NOMO-1 (cell line): ENCODE results near the gene ZNF385D.
"Not testable (repeated sequence)": the region's sequence is repeated elsewhere in the genome, so short reads cannot be mapped to it uniquely, and the experiment has no call there.

Experiments
- DNase-seq, 2 experiments: peaks; one replicate each; lab custom pipeline; 2025; ENCODE audit not compliant: unreplicated experiment in 2 of 2; lab: John Stamatoyannopoulos, UW

ZNF385D gene

GRCh38 chr3:21524133-21524532, 226.9 kb downstream of the ZNF385D start:
- DNase-seq, result no peak

DNA sequence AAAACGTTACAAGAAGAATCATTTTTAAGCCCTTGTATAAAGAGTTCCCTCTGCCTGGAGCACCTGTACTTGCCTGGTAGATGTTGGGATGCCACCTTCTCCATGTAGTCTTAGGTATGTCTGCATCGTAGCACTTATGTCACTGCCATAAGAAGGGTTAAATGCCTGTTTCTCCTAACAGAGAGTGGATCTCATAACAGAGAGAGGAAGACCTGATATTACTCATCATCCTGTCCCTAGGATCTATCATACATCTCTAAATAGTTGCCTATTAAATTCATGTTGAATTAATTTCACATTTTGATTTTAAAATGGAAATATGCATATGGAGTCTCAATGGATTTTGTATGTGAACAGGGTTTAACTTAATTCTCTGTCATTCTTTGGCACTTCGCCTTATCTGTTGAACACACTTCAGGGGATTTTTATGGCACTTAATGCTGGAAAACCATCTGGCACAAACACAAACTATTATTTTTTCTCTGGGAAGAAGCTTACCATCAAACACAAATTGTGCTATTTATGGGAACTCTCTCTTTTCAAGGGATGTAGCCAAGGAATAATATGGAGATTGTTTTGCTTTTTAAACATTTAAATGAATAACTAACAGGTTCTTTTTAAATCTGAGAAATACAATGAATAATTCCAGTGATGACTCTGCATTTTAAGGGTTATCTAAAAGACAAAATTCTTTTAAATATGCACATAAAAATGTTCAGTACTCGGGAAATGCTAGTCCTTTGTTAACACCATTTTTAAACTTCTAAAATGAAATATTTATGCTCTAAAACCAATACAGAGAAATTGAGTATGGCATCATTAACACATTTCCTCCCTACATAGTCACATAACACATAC, 230.7 kb downstream of the ZNF385D start:
- no peak for DNase-seq

- DNase-seq, result no peak
Measured at GRCh38 chr3:21517184-21517583, 233.8 kb downstream of the ZNF385D start.

DNA sequence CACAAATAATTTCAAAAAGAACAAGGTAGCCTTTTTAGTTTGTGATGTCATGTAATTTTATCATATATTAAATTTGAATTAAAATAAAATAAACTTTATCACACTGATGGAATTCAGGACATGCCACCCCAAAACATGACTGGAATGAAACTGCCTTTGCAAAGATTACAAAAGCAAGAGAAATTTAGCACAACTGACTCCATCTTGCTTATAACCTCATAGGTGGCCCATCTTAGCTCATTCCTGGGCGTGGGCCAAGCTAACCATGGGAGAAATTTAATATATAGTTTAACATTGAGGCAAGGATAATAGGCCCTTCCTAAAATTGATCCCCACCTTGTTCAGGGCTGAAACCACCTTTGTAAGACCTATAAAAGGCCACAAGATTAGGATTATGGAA, 235.6 kb downstream of the ZNF385D start:
- no peak for DNase-seq

GRCh38 chr3:21509731-21510470, 241.1 kb downstream of the ZNF385D start:
- DNase-seq, result peak in 1 of 2 experiments; percentile 59

DNA sequence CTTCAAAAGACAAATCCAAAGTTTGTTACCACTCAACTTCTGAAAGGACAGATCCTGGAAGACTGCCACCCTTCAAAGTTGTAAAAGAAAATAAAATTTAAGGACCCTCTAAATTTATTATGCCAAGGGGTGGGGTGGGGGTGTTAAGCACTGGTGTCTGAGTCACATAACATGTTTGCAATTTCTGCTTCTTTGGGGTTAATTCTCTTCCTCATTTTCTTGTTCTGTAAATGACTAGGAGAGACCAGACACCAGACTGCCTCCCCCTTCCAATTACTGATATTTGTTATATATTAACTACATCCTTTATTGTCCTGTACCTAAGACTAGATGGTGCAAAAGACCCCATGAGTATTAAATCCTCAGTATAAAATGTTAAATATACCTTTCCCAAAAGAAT, 242.8 kb downstream of the ZNF385D start:
- DNase-seq, result peak; percentile 64 to 73

DNA sequence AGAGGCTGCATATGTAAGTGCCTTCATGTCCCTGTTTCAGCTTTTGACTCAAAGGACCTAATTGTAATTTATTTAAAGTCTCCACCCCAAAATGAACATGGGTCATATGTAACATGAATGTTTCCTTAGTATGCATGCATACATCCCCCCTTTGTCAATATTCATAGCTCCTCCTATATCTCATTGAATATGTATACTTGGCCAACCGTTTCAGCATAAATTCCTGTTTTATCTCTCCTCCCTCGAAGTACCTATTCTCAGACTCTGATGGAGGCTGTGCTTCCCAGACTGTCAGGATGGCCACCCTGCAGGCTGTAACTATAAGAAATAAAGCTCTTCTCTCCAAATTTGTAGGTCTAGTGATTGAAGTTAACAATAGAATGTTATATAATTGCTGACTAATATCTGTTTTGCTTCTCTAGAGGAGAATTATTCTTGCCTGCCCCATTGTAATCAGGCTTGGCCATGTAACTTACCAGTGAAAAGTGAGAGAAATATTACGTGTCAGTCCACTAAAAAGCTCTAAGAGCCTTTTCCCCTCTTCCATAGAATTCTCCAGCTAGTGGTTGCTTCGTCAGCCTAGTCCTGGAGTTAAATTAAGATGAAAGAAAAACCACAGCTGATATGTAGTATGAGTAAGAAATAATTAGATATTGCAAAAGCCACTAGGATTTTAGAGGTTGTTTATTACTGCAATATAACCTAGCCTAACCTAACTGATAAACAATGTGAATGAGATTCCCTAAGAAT, 245.1 kb downstream of the ZNF385D start:
- peak in 1 of 2 experiments; percentile 7 for DNase-seq

DNA sequence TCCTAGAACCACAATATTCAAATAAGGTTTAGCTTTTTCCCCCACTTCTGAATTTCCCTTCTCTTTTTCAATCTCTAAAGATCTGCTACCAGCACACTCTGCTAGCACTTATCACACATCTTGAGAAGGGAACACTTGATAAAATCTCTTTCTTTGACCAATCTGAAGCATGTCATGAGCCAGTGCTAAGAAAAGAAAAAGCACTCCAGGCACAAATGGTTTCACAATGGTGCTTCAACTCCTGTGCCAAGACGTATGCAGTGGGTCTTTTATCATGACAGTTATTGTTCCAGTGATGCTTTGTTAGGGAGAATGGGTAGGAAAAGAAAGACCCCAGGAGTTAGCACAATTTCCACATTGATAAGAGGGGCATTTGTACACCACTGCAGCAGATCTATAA, 248.4 kb downstream of the ZNF385D start:
- DNase-seq, result no peak

DNA sequence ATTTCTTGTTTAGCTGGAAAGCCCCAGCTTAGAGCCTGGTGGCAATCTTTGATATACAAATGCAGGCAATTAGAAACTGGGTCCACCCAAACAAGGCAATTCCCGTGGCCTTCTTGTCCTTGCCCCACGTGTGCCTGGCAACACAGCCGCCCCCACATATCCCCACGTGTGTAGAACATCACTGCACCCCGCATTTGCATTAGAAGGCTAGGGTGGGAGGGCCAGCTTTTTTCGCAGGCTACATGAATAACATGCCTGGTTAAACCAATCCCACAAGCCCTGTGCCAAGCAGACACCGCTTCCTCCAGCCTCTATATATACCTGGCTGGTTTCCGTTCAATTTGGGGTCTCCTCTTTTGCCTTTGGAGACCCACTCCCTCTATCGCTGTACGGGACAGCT, 250.2 kb downstream of the ZNF385D start:
- DNase-seq, result no peak

- DNase-seq, result not testable (repeated sequence)
Measured at GRCh38 chr3:21490671-21491070, 260.3 kb downstream of the ZNF385D start.

DNA sequence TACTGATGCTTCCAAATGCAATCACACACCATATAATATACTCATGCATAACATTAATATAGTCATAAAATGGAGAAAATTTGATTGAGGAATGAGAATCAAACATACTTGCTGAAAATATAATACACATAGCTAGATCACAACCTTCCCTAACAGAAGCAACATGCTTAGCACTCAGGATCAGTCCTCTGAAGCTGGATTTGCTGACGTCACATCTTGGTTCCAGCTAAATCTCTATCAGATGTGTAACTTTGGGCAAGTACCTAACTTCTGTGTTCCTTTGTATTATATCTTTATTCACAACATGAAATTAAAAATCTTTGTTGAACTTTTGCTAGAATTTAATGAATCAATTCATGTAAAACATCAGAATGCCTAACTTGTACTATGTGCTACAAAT, 263.5 kb downstream of the ZNF385D start:
- DNase-seq, result no peak

DNA sequence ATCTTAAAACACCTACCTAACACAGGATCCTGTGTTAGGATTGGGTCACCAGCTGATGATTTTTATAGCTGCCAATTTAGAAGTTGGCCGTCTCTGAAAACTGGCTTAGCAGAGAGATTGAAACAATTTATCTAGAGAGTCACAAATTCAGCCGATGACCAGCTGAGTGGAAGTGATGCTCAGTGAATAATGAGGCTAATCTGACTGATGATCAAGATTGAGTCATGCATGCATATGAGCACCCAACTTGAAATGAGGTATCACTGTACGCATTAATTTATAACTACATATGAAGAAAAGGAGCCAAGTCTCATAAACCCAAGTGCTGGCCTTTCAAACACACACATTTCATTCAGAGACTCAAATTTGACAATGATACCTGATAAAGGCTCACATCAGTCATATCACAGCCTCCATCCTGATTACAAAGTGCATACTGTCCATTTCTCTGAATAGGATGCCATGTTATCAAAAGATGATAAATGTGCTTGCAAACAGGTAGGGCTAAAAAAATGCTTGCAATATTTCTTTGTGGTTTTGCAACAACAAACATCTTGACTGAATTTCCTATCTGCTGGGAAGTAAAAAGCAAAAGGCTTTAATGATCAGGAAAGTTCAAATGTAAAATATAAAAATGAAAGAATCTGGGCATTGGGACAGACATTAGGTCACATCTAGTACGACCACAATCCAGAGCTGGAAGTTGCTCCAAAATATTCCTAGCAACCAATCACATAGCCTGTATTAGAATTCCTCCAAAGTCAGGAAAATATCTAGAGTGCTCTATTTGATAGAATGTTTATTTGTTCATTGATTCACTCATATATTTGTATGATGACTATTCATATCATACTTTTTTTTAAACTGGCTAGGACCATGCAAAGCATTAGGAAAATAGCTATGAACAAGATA, 264.7 kb downstream of the ZNF385D start:
- not testable (repeated sequence) for DNase-seq

GRCh38 chr3:21484828-21485144, 266.2 kb downstream of the ZNF385D start:
- DNase-seq, result peak; percentile 47 to 81

DNA sequence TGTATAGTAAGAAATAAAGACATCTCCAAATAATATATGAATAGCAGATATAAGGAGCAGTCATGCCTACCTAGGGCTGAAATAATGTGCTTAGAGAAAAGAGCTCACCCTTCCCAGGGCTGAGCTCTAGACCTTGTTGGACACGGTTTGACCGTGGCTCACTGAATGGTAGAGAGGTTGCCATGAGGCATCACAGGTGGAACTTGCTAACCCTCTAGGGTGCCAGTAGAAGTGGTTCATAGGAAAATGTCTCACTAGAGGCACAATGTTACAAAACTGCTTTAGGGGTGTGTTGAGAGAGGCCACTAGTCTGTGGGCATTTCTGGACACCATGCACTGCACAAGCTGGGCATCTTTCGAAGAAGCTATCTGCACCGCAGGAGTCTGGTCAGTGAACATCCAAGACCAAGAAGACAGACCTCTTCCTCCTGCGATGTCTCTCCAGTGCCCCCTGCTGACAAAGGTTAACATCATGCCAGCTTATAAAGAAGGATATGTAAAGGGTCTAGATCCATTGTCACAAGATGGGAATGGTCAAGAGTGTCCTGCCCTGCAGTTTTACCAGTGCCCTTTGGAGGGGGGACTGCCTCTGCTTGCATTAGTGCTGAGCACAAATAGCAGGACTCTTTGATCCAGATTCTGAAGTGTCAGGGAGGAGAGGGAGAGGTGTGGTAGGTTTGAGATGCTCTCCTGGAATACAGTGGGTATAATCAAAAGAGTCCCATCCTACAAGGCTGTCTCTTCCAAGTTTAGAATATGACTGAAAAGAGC, 266.8 kb downstream of the ZNF385D start:
- DNase-seq, result peak; percentile 35 to 45

DNA sequence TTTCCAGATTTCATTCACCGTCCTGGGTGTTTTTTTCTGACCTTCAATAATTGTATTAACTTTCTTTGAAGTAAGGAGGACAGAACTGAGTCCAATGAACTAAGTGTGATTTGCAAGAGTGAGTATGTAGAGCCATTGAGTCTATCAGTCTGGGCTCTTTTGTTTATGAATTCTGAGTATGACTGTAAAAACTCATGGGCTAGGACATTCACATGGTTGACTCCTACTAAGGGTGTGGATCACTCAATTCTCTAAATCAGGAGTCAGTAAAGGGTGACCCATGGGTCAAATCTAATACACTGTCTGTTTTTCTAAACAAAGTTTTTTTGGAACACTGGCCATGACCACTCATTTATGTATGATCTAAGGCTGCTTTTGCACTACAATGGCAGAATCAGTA, 269.0 kb downstream of the ZNF385D start:
- DNase-seq, result no peak

- DNase-seq, result no peak
Measured at GRCh38 chr3:21477541-21478288, 273.3 kb downstream of the ZNF385D start.

- no peak for DNase-seq
Measured at GRCh38 chr3:21466476-21466875, 284.5 kb downstream of the ZNF385D start.

GRCh38 chr3:21464746-21465145, 286.3 kb downstream of the ZNF385D start:
- DNase-seq, result no peak

DNA sequence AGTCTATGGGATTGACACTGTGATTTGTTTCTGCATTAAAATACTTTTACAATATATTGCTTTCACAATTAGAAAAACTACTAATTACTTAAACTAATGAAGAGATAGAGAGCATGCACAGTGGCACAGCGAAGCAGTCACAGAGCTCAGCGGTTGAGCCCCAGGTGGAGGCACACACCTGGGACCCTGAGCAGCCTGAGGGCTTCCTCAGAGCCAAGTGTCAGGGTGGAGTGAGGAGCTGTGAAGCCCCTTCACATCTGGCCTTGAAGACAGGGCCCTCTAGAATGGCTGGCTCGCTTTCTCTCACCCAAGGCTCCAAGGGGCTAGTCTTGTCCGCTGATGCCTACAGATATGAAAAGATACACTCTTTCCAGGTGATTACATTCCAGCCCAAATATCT, 287.7 kb downstream of the ZNF385D start:
- DNase-seq, result no peak
